Measurements from ENCODE around the gene TMEM87A.

Gene TMEM87A

GRCh38 chr15:42289166-42289565, 15.9 kb upstream of the TMEM87A start:
- H3K4me3 ChIP-seq (ENCODE audit: low read length), result no peak overlapping the region
- no peak for TF ChIP-seq CTCF (conservative IDR thresholded peaks at IDR 0.05; ENCODE audit: low read length)
- no peak for DNase-seq (ENCODE audit: low read depth)

GRCh38 chr15:42287931-42288330, 14.7 kb upstream of the TMEM87A start:
- H3K4me3 ChIP-seq (ENCODE audit: low read length), result no peak overlapping the region
- no peak for DNase-seq (ENCODE audit: low read depth)
- TF ChIP-seq CTCF (conservative IDR thresholded peaks at IDR 0.05; ENCODE audit: low read length), result no peak

GRCh38 chr15:42286445-42287029, 13.3 kb upstream of the TMEM87A start:
- TF ChIP-seq CTCF (conservative IDR thresholded peaks at IDR 0.05; ENCODE audit: low read length), result no peak
- H3K4me3 ChIP-seq (ENCODE audit: low read length), result no peak overlapping the region
- DNase-seq (ENCODE audit: low read depth), result peak; percentile 19

GRCh38 chr15:42285034-42285433, 11.8 kb upstream of the TMEM87A start:
- DNase-seq (ENCODE audit: low read depth), result peak; percentile 40
- TF ChIP-seq CTCF (conservative IDR thresholded peaks at IDR 0.05; ENCODE audit: low read length), result no peak
- H3K4me3 ChIP-seq (ENCODE audit: low read length), result no peak overlapping the region

GRCh38 chr15:42284551-42284950, 11.3 kb upstream of the TMEM87A start:
- no peak for TF ChIP-seq CTCF (conservative IDR thresholded peaks at IDR 0.05; ENCODE audit: low read length)
- no peak overlapping the region for H3K4me3 ChIP-seq (ENCODE audit: low read length)
- no peak for DNase-seq (ENCODE audit: low read depth)

GRCh38 chr15:42283671-42284070, 10.4 kb upstream of the TMEM87A start:
- TF ChIP-seq CTCF (conservative IDR thresholded peaks at IDR 0.05; ENCODE audit: low read length), result no peak
- H3K4me3 ChIP-seq (ENCODE audit: low read length), result no peak overlapping the region
- no peak for DNase-seq (ENCODE audit: low read depth)

GRCh38 chr15:42282926-42283325, 9.7 kb upstream of the TMEM87A start:
- TF ChIP-seq CTCF (conservative IDR thresholded peaks at IDR 0.05; ENCODE audit: low read length), result no peak
- DNase-seq (ENCODE audit: low read depth), result no peak
- no peak overlapping the region for H3K4me3 ChIP-seq (ENCODE audit: low read length)
